NCI-H146 treated with DMSO at 0.1 percent for 48 hours (cell line): ENCODE measurements around the gene ELOVL2.
"Not testable (repeated sequence)": the region's sequence is repeated elsewhere in the genome, so short reads cannot be mapped to it uniquely, and the experiment has no call there.

Experiments
- DNase-seq: peaks from one replicate; lab custom pipeline; 2025; ENCODE audit not compliant: unreplicated experiment; lab: John Stamatoyannopoulos, UW

Gene ELOVL2

GRCh38 chr6:10984959-10985358 is 59.1 kb downstream of the ELOVL2 start:
- not testable (repeated sequence) for DNase-seq

- no peak for DNase-seq
These were observed 62.7 kb downstream of the ELOVL2 start for GRCh38 chr6:10981409-10981808.

GRCh38 chr6:10979603-10980002 is 64.5 kb downstream of the ELOVL2 start:
- no peak for DNase-seq

- DNase-seq, result no peak
These were observed 66.7 kb downstream of the ELOVL2 start for GRCh38 chr6:10977231-10977968.

GRCh38 chr6:10976571-10976970 is 67.5 kb downstream of the ELOVL2 start:
- no peak for DNase-seq

- DNase-seq, result no peak
These were observed 71.9 kb downstream of the ELOVL2 start for GRCh38 chr6:10972196-10972595.

GRCh38 chr6:10970731-10971130 is 73.4 kb downstream of the ELOVL2 start:
- DNase-seq, result no peak

GRCh38 chr6:10968776-10969175 is 75.3 kb downstream of the ELOVL2 start:
- no peak for DNase-seq

GRCh38 chr6:10964684-10965083 is 79.4 kb downstream of the ELOVL2 start:
- DNase-seq, result no peak

- DNase-seq, result no peak
These were observed 81.0 kb downstream of the ELOVL2 start for GRCh38 chr6:10963113-10963512.

- no peak for DNase-seq
These were observed 81.4 kb downstream of the ELOVL2 start for GRCh38 chr6:10962673-10963072.

GRCh38 chr6:10961837-10962236 is 82.3 kb downstream of the ELOVL2 start:
- DNase-seq, result no peak

GRCh38 chr6:10960171-10960570 is 83.9 kb downstream of the ELOVL2 start:
- no peak for DNase-seq

GRCh38 chr6:10957414-10957886 is 86.7 kb downstream of the ELOVL2 start:
- DNase-seq, result no peak

GRCh38 chr6:10956776-10957175 is 87.3 kb downstream of the ELOVL2 start:
- DNase-seq, result no peak

GRCh38 chr6:10954590-10955010 is 89.5 kb downstream of the ELOVL2 start:
- peak; percentile 61 for DNase-seq

GRCh38 chr6:10951675-10952282 is 92.3 kb downstream of the ELOVL2 start:
- peak; percentile 5 for DNase-seq

- no peak for DNase-seq
These were observed 94.3 kb downstream of the ELOVL2 start for GRCh38 chr6:10949579-10950490.

- no peak for DNase-seq
These were observed 96.1 kb downstream of the ELOVL2 start for GRCh38 chr6:10947966-10948365.

GRCh38 chr6:10945845-10946244 is 98.3 kb downstream of the ELOVL2 start:
- DNase-seq, result no peak

- DNase-seq, result no peak
These were observed 104.3 kb downstream of the ELOVL2 start for GRCh38 chr6:10939840-10940239.

- no peak for DNase-seq
These were observed 111.0 kb downstream of the ELOVL2 start for GRCh38 chr6:10933126-10933525.
